IMR-90 (cell line): ENCODE results near the gene CPLX3. TPM values are rescaled to one million over a fixed set of nuclear protein-coding genes. Genes with fewer than 3 reads are reported as not detected.

Source experiments
- ATAC-seq: fragments of 200-7000 bp; cut with Tn5 transposase; 2 replicates; pipeline ENCODE4 v1.9.1; 2020; ENCODE audit warnings: low read depth, mild to moderate bottlenecking, moderate library complexity
- BruUV-seq: library from RNA; stranded (reverse); fragments of 400-500 nt; replicated peaks from 2 replicates; lab custom pipeline; 2021; lab: Mats Ljungman, UMichigan
- CTCF ChIA-PET: fragments of 300-600 bp; formaldehyde crosslinking; extraction: SDS; loops from one replicate; lab custom pipeline; 2021; ENCODE audit warnings: antibody characterized with exemption; lab: Yijun Ruan, JAX
- POLR2A ChIA-PET: fragments of 300-600 bp; sonication (Branson Sonifier 250); formaldehyde crosslinking; loops from one replicate; lab custom pipeline; 2022; ENCODE audit warnings: antibody characterized with exemption; ENCODE audit not compliant: unreplicated experiment; lab: Charles Lee
- DNase-seq: peaks from one replicate; pipeline ENCODE4 v3.0.0; 2013
- H2AFZ ChIP-seq: replicated peaks from 2 replicates; pipeline ENCODE3; 2013; ENCODE audit warnings: low read length, mild to moderate bottlenecking; ENCODE audit not compliant: poor library complexity
- H2AK5ac ChIP-seq: 2 replicates; pipeline ENCODE4 v1.6.1; 2013; ENCODE audit warnings: low read depth, low read length, inconsistent platforms
- H2AK9ac ChIP-seq: replicated peaks from 2 replicates; pipeline ENCODE3; 2013; ENCODE audit warnings: mild to moderate bottlenecking, low read depth, low read length, moderate library complexity; ENCODE audit not compliant: poor library complexity
- H2BK120ac ChIP-seq: 2 replicates; pipeline ENCODE4 v1.6.1; 2013; ENCODE audit warnings: low read depth, low read length, inconsistent platforms
- H2BK15ac ChIP-seq: 3 replicates; pipeline ENCODE4 v1.6.1; 2013; ENCODE audit warnings: low read depth, low read length, inconsistent platforms
- H2BK20ac ChIP-seq: 2 replicates; pipeline ENCODE4 v1.6.1; 2013; ENCODE audit warnings: low read depth, mild to moderate bottlenecking, inconsistent platforms, low read length, moderate library complexity
- H2BK5ac ChIP-seq: 2 replicates; pipeline ENCODE4 v1.6.1; 2013; ENCODE audit warnings: mild to moderate bottlenecking, low read depth, low read length, inconsistent platforms; ENCODE audit not compliant: poor library complexity, severe bottlenecking
- H3K14ac ChIP-seq: replicated peaks from 2 replicates; pipeline ENCODE4 v1.6.1; 2013; ENCODE audit warnings: low read depth, low read length, inconsistent platforms
- H3K18ac ChIP-seq: 2 replicates; pipeline ENCODE4 v1.6.1; 2013; ENCODE audit warnings: low read depth, low read length, control low read depth
- H3K23ac ChIP-seq: 2 replicates; pipeline ENCODE4 v1.6.1; 2013; ENCODE audit warnings: low read depth, low read length, inconsistent platforms
- H3K27ac ChIP-seq: 2 replicates; pipeline ENCODE4 v1.5.1; 2013; ENCODE audit warnings: mild to moderate bottlenecking, control low read depth, low read length; ENCODE audit not compliant: insufficient read depth
- H3K27me3 ChIP-seq: 2 replicates; pipeline ENCODE4 v1.6.1; 2013; ENCODE audit warnings: low read length; ENCODE audit not compliant: control insufficient read depth, insufficient read depth
- H3K36me3 ChIP-seq: 2 replicates; pipeline ENCODE4 v1.6.1; 2013; ENCODE audit warnings: low read length, mixed read lengths; ENCODE audit not compliant: control insufficient read depth, insufficient read depth
- H3K4ac ChIP-seq: 2 replicates; pipeline ENCODE4 v1.6.1; 2013; ENCODE audit warnings: low read depth, low read length, inconsistent platforms
- H3K4me1 ChIP-seq: 2 replicates; pipeline ENCODE4 v1.6.1; 2013; ENCODE audit warnings: low read length, mixed read lengths; ENCODE audit not compliant: control insufficient read depth, insufficient read depth
- H3K4me2 ChIP-seq: 2 replicates; pipeline ENCODE4 v1.6.1; 2013; ENCODE audit warnings: low read depth, mild to moderate bottlenecking, control low read depth, low read length, moderate library complexity
- H3K4me3 ChIP-seq: 2 replicates; pipeline ENCODE4 v1.5.1; 2013; ENCODE audit warnings: low read depth, mild to moderate bottlenecking, control low read depth, low read length, moderate library complexity; ENCODE audit not compliant: insufficient read depth
- H3K56ac ChIP-seq: 2 replicates; pipeline ENCODE4 v1.6.1; 2013; ENCODE audit warnings: low read length, inconsistent platforms; ENCODE audit not compliant: insufficient read depth; ENCODE audit errors: extremely low read depth
- H3K79me1 ChIP-seq, 2 experiments: 2 replicates each; pipeline ENCODE4 v1.6.1; 2013; ENCODE audit warnings: low read length in 2 of 2, inconsistent platforms in 1 of 2, low read depth in 1 of 2
- H3K9ac ChIP-seq: 2 replicates; pipeline ENCODE4 v1.6.1; 2013; ENCODE audit warnings: low read depth, low read length, control low read depth
- H3K9me1 ChIP-seq: 2 replicates; pipeline ENCODE4 v1.6.1; 2013; ENCODE audit warnings: low read length, inconsistent platforms; ENCODE audit not compliant: insufficient read depth
- H3K9me3 ChIP-seq: 2 replicates; pipeline ENCODE4 v1.6.1; 2013; ENCODE audit warnings: low read length; ENCODE audit not compliant: control insufficient read depth, insufficient read depth
- H4K20me1 ChIP-seq: 2 replicates; pipeline ENCODE4 v1.6.1; 2013; ENCODE audit warnings: low read length, inconsistent platforms; ENCODE audit not compliant: insufficient read depth
- H4K5ac ChIP-seq: 2 replicates; pipeline ENCODE4 v1.6.1; 2013; ENCODE audit warnings: mild to moderate bottlenecking, low read depth, low read length, control low read depth
- H4K8ac ChIP-seq, 2 experiments: 2 replicates each; pipeline ENCODE4 v1.6.1; 2013; ENCODE audit warnings: low read depth in 2 of 2, low read length in 2 of 2, control low read depth in 1 of 2, inconsistent platforms in 1 of 2
- H4K91ac ChIP-seq: 2 replicates; pipeline ENCODE4 v1.6.1; 2013; ENCODE audit warnings: low read depth, low read length, inconsistent platforms; ENCODE audit not compliant: insufficient read depth
- BHLHE40 ChIP-seq: fragments of 150-350 bp; IDR thresholded peaks from 2 replicates; pipeline ENCODE4 v1.6.1; 2016; ENCODE audit warnings: mild to moderate bottlenecking, low read depth, low read length
- RFX5 ChIP-seq: IDR thresholded peaks from 2 replicates; pipeline ENCODE4 v1.8.0; 2012; ENCODE audit warnings: low read depth, mild to moderate bottlenecking, low read length, moderate library complexity
- WGBS, 2 experiments: methylation state at CpG; one replicate each; pipeline versions ENCODE4 v1.1.5 to v1.1.7; 2013; ENCODE audit warnings: missing lambda C conversion rate in 2 of 2; ENCODE audit not compliant: insufficient read length in 1 of 2; ENCODE audit errors: extremely low coverage in 2 of 2; 5-methylcytosine and 5-hydroxymethylcytosine counted together
- dilution Hi-C: fragments of 300-500 bp; cut with HindIII; formaldehyde crosslinking; loops from one replicate; pipeline ENCODE4 v1.14.3; 2018; ENCODE audit warnings: low sequenced_read_pairs; ENCODE audit not compliant: unreplicated experiment
- in situ Hi-C: fragments of 300-500 bp; cut with MboI; formaldehyde crosslinking; loops from 3 replicates; pipeline ENCODE4 v1.14.3; 2019; ENCODE audit warnings: low sequenced_read_pairs, inconsistent platforms, mixed read lengths
- intact Hi-C: fragments of 100-400 bp; cut with micrococcal nuclease; formaldehyde crosslinking; loops from 2 replicates; pipeline ENCODE4 v1.10.0; 2022
- polyA plus RNA-seq, 3 experiments: library from polyadenylated mRNA; depleted of rRNA; stranded (reverse); fragments of >200 nt; gene quantifications; 2 replicates each; pipeline ENCODE4 v1.2.3, GENCODE V29; 2012; ENCODE audit warnings: low replicate concordance in 1 of 3
- total RNA-seq: library from RNA; depleted of rRNA; stranded (reverse); fragments of >200 nt; gene quantifications from 2 replicates; pipeline ENCODE4 v1.2.3, GENCODE V29; 2012

The CPLX3 gene
- total and polyA plus RNA-seq, 2 of the 4 experiments (the other 2 are of a cell fraction) = not detected

GRCh38 chr15:74780523-74781430 lies 45.6 kb upstream of the CPLX3 start:
- Histone ChIP-seq H4K8ac (peak overlapping the region in 1 of 2 experiments; percentile 45; a peak in 1 of 4 replicates), H2BK20ac (no peak overlapping the region), H3K14ac (peak overlapping the region; percentile 78; the same call in 1 of the 2 replicates), H3K79me1 (peaks cover 9 to 40% of the 10 kb centered on the region in 2 experiments; a peak in 3 of 4 replicates), H2AK9ac (peak overlapping the region; percentile 43), H2BK15ac (no peak overlapping the region), H3K27me3 (no peaks in the 10 kb centered on the region), H4K5ac (no peak overlapping the region), H3K4me3 (no peak overlapping the region), H2BK120ac (no peak overlapping the region), H3K4ac (no peak overlapping the region), H3K27ac (no peak overlapping the region), H3K18ac (no peak overlapping the region), H2AFZ (peak overlapping the region; percentile 97), H3K36me3 (no peaks in the 10 kb centered on the region; the same call in 1 of the 2 replicates), H3K4me1 (peaks cover 14% of the 10 kb centered on the region), H3K9me1 (peaks cover 7% of the 10 kb centered on the region; the same call in 1 of the 2 replicates), H3K4me2 (peak overlapping the region; percentile 79; the same call in 1 of the 2 replicates), H2AK5ac (peak overlapping the region; percentile 26; the same call in 1 of the 2 replicates), H3K56ac (no peak overlapping the region), H2BK5ac (no peak overlapping the region), H3K9me3 (no peaks in the 10 kb centered on the region), H4K91ac (no peak overlapping the region), H3K23ac (no peak overlapping the region; the same call in 1 of the 2 replicates), H4K20me1 (peaks cover 31% of the 10 kb centered on the region), H3K9ac (no peak overlapping the region)
- POLR2A ChIA-PET = no interaction called here
- no peak for ATAC-seq
- CTCF ChIA-PET = interaction anchor here (1.3 to 1.5 kb wide), 3 partner anchors 10 to 172 kb away, joined by 3 to 6 read pairs (median 4); no protein-coding TSS in a partner anchor
- 59% methylated on average over 14 of the region's 16 CpGs; no CpG with 5 or more reads in 1 of the 2 experiments for WGBS, 2 experiments
- no peak for TF ChIP-seq RFX5
- TF ChIP-seq BHLHE40 = peak; percentile 71; the same call in 1 of the 2 replicates
- intact Hi-C loops = no loop called here
- BruUV-seq = no TSS peak
- in situ Hi-C loops = no loop called here
- dilution Hi-C loops = no loop called here
- DNase-seq = peak; percentile 28
